Fibroblast of skin of left quadriceps (primary cell): ENCODE results near the gene LNPEP.

ENCODE experiments used
- DNase-seq, 2 experiments: peaks; one replicate each; pipeline ENCODE4 v3.0.0-alpha.2; 2013; ENCODE audit warnings: low read depth in 2 of 2

The LNPEP gene

GRCh38 chr5:96961053-96961452 is 25.2 kb downstream of the LNPEP start:
- no peak for DNase-seq

- no peak for DNase-seq
These were observed 26.7 kb downstream of the LNPEP start for GRCh38 chr5:96962540-96962991.

- DNase-seq = peak; percentile 21 to 27
These were observed 27.4 kb downstream of the LNPEP start for GRCh38 chr5:96963267-96963666.

GRCh38 chr5:96966801-96967200 is 30.9 kb downstream of the LNPEP start:
- no peak for DNase-seq

GRCh38 chr5:96967400-96967799 is 31.5 kb downstream of the LNPEP start:
- DNase-seq = no peak

GRCh38 chr5:96968074-96968473 is 32.2 kb downstream of the LNPEP start:
- peak; percentile 34 to 40 for DNase-seq

- DNase-seq = no peak
These were observed 32.7 kb downstream of the LNPEP start for GRCh38 chr5:96968614-96969013.

- DNase-seq = no peak
These were observed 33.5 kb downstream of the LNPEP start for GRCh38 chr5:96969366-96969765.

GRCh38 chr5:96972599-96973334 is 36.9 kb downstream of the LNPEP start:
- no peak for DNase-seq

GRCh38 chr5:96973532-96974401 is 37.9 kb downstream of the LNPEP start:
- no peak for DNase-seq

- DNase-seq = peak in 1 of 2 experiments; percentile 10
These were observed 39.8 kb downstream of the LNPEP start for GRCh38 chr5:96975656-96976055.

GRCh38 chr5:96977228-96977627 is 41.3 kb downstream of the LNPEP start:
- no peak for DNase-seq

GRCh38 chr5:96978812-96979449 is 43.1 kb downstream of the LNPEP start:
- peak; percentile 71 to 73 for DNase-seq

GRCh38 chr5:96984506-96985192 is 48.8 kb downstream of the LNPEP start:
- no peak for DNase-seq

- no peak for DNase-seq
These were observed 50.6 kb downstream of the LNPEP start for GRCh38 chr5:96986450-96986849.

GRCh38 chr5:96990102-96990501 is 54.2 kb downstream of the LNPEP start:
- DNase-seq = no peak

GRCh38 chr5:96991708-96992107 is 55.8 kb downstream of the LNPEP start:
- no peak for DNase-seq

GRCh38 chr5:96993760-96994159 is 57.9 kb downstream of the LNPEP start:
- no peak for DNase-seq

GRCh38 chr5:96994493-96994892 is 58.6 kb downstream of the LNPEP start:
- no peak for DNase-seq

- no peak for DNase-seq
These were observed 59.5 kb downstream of the LNPEP start for GRCh38 chr5:96995419-96995818.

GRCh38 chr5:96997265-96997859 is 61.5 kb downstream of the LNPEP start:
- no peak for DNase-seq
